ENCODE measurements around the gene ZFP3.
"Not testable (repeated sequence)": the region's sequence is repeated elsewhere in the genome, so short reads cannot be mapped to it uniquely, and the experiment has no call there.

ZFP3 gene

GRCh38 chr17:5139458-5139732, 61.1 kb downstream of the ZFP3 start:
- no peak for DNase-seq

DNA sequence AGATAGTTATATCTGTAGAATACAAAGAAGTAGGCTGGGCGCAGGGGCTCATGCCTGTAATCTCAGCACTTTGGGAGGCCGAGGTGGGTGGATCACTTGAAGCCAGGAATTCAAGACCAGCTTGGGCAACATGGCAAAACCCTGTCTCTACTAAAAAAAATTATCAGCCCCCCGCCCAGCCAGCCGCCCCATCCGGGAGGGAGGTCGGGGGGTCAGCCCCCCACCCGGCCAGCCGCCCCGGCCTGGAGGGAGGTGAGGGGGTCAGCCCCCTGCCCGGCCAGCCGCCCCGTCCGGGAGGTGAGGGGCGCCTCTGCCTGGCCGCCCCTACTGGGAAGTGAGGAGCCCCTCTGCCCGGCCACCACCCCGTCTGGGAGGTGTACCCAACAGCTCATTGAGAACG, 64.6 kb downstream of the ZFP3 start:
- not testable (repeated sequence) for DNase-seq
